ENCODE results near the gene DENND1A.

Gene DENND1A

DNA sequence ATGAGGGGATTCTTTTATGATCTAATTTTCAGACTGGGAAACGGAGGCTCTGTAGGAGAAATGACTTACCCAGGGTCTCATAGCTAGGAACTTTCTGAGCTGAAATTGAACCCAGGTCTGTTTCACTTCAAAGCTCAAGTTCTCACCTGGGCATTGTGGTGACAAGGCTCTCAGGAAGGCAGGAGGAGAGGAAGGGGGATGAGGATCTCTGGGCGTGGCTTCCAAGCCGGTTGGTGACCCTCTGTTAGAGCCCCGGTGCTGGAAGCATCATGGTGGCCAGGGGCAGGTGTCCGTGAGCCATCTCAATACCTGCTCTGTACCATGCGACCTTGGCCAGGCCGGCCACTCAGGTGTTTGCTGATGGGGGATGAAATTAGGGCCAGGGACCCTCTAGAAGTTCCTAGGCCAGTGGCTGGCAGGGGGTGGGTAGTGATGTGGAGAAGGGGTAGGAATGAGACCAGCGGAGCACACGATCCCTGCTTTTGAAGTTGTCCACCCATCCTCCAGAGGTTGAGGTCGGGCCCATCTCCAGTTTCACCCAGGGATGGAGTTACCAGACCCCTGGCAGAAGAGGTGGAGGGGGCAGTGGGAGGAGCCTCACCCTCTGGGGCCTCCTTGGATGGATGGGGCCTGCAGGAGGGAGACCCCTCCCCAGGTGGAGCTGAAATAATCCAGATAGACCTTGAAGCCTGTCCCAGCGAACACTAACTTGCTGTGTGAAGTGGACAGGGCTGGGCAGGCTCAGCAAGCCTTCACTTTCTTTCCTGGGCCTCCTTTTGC is 568.0 kb downstream of the DENND1A start:
- no peak for DNase-seq

DNA sequence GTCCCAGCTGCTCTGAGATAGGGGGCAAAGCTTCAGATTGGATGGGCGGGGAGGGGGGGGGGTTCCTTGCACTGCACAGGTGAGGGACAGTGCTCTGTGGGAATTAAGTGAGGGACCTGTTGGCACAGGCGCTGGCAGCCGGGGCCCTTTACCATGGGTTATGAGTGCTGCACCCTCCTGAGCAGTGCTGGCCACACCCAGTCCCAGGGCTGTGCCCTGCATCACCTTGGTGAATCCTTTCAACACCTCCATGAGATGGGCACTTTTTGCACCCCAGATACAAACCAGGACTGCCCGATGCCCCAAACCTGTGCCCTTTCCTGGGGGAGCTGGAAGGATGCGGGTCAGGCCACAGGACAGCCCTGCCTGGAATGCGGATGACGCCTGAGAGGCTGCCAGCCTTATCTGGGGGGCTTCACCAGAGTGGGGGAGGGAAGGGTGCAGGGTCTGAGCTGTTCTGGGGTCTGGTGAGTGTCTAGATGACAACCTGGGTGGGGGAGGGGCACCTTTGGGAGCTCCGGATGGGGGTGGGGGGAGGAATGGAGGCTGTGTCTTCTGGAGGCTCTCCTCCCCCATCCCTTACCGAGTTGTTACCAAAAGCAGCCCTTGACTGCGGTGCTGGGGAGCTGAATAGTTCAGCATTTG is 568.7 kb downstream of the DENND1A start:
- DNase-seq = no peak

DNA sequence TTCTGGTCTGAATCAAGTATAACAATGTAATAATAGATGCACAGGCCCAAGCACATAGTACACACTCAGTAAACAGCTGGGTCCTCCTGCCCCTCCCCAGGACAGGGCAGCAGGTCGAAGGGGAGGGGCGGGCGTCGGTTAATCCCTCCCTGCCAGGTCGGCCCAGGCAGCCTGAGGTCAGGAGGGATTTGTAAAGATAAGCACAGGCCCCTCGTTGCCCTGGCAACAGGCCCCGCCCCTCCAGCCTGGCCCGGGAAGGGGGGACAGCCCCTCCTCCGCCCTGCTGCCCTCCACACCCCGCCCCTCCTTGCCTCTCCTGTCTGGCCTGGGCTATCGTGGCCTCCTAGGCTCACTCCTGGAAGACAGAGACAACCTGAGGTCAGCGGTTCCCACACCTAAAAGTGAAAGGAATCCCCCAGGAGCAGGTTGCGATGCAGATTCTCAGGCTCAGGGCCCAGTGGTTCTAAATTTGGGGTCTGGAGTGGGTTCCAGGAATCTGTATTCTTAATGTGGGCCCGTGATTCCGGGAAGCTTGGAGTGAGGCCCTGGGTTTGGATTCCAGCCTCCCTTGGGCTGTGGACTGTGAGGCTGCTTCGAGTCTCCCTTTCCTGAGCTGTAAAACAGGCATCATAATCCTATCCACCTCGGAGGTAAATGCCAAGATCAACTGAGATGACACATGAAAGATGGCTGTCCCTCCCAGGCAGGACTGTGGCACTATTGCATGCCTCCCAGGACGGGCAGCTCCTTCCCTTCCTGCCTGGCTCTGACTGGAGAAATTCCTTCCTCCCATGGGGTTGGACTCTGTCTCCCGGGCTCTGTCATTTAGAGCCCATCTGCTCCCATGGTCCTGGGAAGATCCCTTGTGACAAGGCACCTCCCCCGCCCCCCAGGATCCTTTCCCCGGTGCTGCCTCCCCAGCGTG is 569.5 kb downstream of the DENND1A start:
- DNase-seq = peak; percentile 57 to 61

DNA sequence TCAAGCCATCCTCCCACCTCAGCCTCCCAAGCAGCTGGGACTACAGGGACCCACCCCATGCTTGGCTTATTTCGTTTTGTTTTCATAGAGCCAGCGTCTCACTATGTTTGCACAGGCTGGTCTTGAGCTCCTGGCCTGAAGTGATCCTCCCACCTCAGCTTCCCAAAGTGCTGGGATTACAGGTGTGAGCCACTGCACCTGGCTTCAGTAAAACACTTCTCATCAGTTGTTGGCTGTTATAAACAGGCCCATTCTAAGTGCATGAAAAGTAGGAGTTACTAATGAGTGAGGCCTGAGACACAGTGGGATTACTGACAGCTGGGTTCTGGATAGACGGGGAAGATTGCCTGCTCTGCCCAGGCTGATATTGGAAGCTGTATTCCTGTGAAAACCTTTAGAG is 570.4 kb downstream of the DENND1A start:
- no peak for DNase-seq

GRCh38 chr9:123359106-123359505 is 570.8 kb downstream of the DENND1A start:
- DNase-seq = no peak

GRCh38 chr9:123358181-123358905 is 571.6 kb downstream of the DENND1A start:
- DNase-seq = no peak

GRCh38 chr9:123357743-123358059 is 572.2 kb downstream of the DENND1A start:
- DNase-seq = no peak

DNA sequence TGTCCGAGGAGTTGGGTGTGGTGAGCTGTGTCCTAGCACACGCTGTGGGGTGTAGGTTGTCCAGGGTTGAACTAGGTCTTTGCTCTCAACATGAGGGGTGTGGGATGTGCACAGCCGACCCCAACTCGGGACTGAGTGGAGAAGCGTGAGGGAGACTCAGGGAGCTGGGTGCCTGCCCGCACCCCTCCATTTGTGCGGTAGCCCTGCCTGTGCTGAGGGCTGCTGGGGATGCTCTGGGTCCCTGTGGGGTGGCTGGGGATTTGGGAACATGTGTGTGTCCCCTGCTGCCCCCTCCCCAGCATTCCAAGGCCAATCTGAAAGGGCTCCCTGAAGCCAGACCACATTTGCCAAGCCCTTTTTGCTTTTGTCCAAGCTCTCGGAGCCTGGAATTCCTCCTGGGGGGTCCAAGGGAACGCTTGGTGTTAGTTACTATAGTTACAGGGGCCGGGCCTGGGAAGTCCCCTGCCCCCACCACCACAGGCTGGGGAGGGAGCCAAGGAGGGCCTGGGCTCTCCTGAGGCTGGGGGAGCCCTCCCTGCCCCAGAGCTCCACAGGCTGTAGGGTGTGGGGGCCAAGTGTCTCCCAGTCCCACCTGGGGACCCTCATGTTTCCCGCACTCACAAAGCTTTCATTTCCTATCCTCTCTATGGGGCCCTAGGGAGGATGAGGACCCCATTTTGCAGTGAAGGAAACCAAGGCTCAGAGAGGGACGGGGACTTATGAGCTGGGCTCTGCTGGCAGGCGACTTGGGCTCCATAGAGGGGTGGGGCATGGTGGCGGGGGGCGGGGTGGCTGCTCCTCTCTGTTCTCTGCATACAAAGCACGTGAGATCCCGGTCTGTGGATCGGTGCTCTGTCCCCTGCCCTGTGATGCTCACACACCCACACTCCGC is 572.8 kb downstream of the DENND1A start:
- no peak for DNase-seq

DNA sequence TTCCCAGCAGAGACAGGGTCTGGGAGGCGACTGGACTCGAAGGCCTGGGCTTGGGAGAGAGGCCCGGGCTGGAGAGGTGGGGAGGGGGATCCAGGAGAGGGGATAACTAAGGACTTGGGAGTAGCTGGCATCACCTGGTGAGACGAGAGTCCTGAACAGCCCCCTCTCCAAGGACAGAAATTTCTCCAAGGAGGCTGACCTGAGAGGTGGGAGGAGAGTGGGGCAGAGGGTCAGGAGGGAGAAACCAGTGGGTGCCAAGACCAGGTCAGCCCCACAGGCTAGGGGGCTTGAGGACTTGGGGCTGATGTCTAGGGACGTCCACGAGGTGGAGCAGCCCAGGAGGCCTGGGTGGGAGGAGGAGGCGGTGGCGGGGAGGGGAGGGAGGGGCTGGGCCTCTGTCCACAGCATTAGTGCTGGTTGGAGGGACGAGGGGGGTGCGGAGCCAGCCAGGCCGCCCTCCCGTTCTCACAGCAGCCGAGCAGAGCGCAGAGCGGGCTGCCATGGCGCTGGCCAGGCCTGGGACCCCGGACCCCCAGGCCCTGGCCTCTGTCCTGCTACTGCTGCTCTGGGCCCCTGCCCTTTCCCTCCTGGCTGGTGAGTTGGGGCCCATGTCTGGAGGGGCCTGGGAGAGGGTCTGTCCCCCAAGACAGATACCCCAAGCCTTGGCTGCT is 574.0 kb downstream of the DENND1A start, which contains the start of gene CRB2:
Gene CRB2 (plus strand): TSS at position 437 of the 671 bp plus-strand sequence. CDS start 64 bp downstream, at position 501.
- no peak for DNase-seq

DNA sequence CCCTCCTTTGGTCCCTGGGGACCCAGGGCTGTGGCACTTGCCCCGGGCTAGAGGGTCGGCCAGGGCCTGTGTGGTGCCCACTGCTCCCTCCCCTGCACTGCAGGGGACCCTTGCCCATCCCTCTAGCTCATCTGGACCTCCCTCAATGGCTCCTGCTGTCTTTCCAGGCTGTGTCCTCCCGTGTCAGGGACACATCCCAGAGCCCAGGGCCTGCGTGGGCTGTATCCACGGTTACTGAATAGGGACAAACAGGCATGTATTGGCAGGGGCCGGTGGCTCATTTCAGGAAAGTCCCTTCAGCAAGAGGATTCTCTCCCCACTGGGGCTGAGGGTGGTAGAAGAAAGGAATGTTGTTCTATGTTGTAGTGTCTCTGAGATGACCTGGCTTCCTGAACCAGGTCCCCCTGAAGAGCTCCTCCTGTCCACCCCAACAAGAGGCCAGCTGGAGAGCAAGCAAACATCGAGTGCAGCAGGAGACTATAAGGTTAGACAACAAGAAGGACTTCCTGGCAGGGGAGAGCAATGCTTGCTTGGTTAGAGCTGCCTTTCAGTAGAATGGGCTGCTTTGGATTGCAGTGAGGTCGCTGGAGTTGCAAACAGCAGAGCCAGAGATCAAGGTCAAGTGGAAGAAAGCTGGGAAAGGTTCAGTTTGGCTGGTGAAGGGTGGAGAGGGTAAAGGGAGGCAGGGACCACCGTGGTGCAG is 575.0 kb downstream of the DENND1A start:
- no peak for DNase-seq

- DNase-seq = peak; percentile 79
These were observed 575.8 kb downstream of the DENND1A start for GRCh38 chr9:123353984-123354591.

DNA sequence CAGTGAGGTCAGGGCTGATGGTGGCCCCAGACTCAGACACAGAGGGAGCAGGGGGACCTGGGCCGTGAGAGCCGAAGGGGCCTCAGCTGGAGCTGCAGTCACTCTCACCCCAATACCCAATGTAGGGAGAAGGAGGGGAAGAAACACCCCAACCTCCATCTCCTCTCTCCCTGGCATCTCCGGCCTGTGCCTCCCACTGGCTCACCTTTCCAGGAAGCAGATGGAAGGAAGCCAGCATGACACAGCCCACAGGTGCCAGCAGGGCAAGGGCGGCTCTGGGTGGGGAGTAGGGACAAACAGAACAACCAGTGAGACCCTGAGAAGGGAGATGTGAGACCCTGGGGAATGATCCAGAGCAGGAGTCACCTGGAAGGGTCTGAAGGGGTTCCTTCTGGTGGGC is 576.9 kb downstream of the DENND1A start:
- no peak for DNase-seq

- DNase-seq = no peak
These were observed 579.2 kb downstream of the DENND1A start for GRCh38 chr9:123350590-123351310.

DNA sequence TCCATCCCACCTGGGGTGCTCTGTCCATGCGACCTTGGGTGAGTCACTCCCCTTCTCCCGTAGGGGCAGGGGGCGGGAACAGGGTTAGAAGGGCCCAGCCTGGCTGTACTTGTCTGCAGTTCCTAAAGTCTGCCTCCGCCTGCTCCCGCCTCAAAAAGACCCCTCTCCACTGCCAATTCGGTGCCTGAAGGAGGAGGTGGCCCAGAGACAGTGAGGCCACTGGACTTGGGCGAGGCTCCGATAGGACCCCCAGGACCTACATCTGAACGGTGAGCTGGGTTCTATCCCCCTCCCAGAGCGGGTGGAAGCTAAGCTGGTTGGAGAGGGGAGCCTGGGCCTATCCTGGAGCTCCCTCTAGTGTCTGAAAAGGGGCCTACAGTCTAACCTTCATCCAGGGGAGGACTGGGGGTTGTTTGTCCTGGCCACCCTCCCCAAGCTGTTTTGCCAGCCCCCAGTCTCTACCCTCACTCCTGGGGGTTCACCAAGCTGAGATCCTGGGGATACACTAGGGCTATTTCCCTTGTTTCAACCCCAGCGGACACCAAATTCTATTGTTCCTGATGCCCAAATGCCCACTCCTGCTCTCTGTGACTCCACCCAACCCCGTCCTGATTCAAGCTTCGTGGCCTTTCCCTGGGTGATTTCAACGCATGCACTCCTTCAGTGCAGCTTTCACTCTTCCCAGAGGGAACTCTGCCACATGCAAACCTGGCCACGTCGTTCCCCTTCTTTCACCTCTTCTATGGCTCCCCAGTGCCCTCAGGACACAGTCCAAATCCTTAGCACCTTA is 580.0 kb downstream of the DENND1A start:
- peak; percentile 75 to 79 for DNase-seq

- no peak for DNase-seq
These were observed 580.9 kb downstream of the DENND1A start for GRCh38 chr9:123349033-123349432.

DNA sequence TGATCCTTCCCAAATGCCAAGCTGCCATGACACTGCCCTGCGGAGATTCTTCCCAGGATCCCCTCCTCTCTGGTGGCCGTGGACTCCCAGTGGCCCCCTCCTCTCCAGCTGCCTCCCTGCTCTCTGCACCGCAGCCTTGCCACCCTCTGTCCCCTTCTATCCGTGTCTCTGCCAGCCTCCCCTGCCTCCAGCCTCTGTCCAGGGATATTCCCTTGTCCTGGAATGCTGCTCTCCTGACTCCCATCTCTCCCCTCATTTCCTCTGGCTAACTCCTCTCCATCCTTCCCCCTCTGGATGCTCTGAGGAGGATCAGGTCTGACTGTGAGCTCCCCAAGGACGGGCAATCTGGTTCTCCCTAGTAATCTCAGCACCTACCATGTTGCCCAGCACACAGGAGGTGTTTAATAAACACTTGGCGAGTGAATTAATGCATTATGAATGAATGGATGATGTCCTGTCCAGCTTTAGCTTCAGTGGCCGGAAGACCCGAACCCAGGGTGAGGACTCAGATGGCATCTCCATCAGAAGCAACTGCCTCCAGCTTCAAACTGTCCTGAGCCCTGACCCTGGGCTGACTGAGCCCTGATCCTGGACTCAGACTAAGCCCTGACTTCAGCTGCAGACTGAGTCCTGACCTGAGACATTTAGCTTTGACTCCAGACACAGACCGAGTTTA is 581.5 kb downstream of the DENND1A start:
- DNase-seq = no peak

GRCh38 chr9:123347289-123348060 is 582.5 kb downstream of the DENND1A start:
- DNase-seq = no peak
